PFSK-1 (cell line): ENCODE data around the gene ARFGEF2.

Experiments used
- FOXP2 ChIP-seq: optimal IDR thresholded peaks from 2 replicates; pipeline ENCODE3; 2011; ENCODE audit warnings: borderline replicate concordance, control low read depth, inconsistent platforms; ENCODE audit not compliant: insufficient read depth; ENCODE audit errors: extremely low read length, extremely low read depth
- POLR2AphosphoS5 ChIP-seq: IDR thresholded peaks from 2 replicates; pipeline ENCODE4 v1.6.1; 2012; ENCODE audit warnings: low read depth, mild to moderate bottlenecking, control low read depth, low read length, moderate library complexity
- SIN3A ChIP-seq: IDR thresholded peaks from 2 replicates; pipeline ENCODE4 v1.6.1; 2012; ENCODE audit warnings: mild to moderate bottlenecking, low read length, moderate library complexity, borderline replicate concordance; ENCODE audit not compliant: insufficient read depth
- TAF1 ChIP-seq: IDR thresholded peaks from 2 replicates; pipeline ENCODE4 v1.6.1; 2012; ENCODE audit warnings: low read length, control low read depth, borderline replicate concordance; ENCODE audit not compliant: insufficient read depth
- TF ChIP-seq, protein P1 (sequence below), 2 experiments: IDR thresholded peaks; 2 replicates each; pipeline versions ENCODE4 v1.6.1 to v1.8.0; 2011 to 2012; ENCODE audit warnings: low read depth in 2 of 2, low read length in 2 of 2, control low read depth in 1 of 2, inconsistent platforms in 1 of 2, mild to moderate bottlenecking in 1 of 2, moderate library complexity in 1 of 2; ENCODE audit not compliant: insufficient read depth in 1 of 2

Gene ARFGEF2

DNA sequence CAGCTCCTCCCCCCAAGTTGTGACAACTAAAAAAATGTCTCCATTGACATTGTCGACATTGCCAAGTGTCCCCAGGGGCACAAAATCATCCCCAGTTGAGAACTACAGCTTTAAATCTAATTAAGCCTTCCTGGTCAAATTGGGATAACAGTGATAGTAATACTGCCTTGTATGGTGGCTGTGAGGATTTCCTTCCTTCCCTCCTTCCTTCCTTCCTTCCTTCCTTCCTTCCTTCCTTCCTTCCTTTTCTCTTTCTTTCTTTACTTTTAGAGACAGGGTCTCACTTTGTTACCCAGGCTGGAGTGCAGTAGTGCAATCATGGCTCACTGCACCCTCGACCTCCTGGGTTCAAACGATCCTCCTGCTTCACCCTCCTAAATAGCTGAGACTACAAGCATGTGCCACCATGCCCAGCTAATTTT is 29.5 kb upstream of the ARFGEF2 start:
- no peak for TF ChIP-seq POLR2AphosphoS5
- TF ChIP-seq FOXP2: no peak
- TF ChIP-seq TAF1: no peak
- TF ChIP-seq SIN3A: no peak
- TF ChIP-seq, protein P1, sequence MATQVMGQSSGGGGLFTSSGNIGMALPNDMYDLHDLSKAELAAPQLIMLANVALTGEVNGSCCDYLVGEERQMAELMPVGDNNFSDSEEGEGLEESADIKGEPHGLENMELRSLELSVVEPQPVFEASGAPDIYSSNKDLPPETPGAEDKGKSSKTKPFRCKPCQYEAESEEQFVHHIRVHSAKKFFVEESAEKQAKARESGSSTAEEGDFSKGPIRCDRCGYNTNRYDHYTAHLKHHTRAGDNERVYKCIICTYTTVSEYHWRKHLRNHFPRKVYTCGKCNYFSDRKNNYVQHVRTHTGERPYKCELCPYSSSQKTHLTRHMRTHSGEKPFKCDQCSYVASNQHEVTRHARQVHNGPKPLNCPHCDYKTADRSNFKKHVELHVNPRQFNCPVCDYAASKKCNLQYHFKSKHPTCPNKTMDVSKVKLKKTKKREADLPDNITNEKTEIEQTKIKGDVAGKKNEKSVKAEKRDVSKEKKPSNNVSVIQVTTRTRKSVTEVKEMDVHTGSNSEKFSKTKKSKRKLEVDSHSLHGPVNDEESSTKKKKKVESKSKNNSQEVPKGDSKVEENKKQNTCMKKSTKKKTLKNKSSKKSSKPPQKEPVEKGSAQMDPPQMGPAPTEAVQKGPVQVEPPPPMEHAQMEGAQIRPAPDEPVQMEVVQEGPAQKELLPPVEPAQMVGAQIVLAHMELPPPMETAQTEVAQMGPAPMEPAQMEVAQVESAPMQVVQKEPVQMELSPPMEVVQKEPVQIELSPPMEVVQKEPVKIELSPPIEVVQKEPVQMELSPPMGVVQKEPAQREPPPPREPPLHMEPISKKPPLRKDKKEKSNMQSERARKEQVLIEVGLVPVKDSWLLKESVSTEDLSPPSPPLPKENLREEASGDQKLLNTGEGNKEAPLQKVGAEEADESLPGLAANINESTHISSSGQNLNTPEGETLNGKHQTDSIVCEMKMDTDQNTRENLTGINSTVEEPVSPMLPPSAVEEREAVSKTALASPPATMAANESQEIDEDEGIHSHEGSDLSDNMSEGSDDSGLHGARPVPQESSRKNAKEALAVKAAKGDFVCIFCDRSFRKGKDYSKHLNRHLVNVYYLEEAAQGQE (IDR thresholded peaks at IDR 0.05; ENCODE audit: insufficient read depth in 1 of 2, low read depth in 2 of 2, low read length in 2 of 2): no peak

DNA sequence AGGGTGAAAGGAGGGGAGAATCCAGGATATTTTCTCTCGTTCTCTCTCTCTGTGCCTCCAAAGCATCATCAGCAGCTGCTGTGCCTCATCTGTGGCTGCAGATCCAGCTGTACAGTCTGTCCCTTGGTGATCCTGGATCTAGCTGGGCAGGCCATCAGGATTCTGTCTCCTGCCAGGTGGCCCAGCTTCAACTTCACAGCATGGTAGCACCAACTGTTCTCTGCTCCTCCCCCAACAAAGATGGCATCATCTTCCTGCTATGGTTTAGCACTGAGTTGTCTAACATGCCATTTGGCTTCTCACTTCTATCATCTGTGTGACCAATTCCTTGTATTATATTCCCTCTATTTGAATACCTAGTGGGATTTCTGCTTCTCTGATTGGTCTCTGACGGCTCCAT is 28.6 kb upstream of the ARFGEF2 start:
- TF ChIP-seq SIN3A (no peak), FOXP2 (no peak), POLR2AphosphoS5 (no peak), TAF1 (no peak)
- TF ChIP-seq, protein P1 (IDR thresholded peaks at IDR 0.05; ENCODE audit: insufficient read depth in 1 of 2, low read depth in 2 of 2, low read length in 2 of 2): no peak

DNA sequence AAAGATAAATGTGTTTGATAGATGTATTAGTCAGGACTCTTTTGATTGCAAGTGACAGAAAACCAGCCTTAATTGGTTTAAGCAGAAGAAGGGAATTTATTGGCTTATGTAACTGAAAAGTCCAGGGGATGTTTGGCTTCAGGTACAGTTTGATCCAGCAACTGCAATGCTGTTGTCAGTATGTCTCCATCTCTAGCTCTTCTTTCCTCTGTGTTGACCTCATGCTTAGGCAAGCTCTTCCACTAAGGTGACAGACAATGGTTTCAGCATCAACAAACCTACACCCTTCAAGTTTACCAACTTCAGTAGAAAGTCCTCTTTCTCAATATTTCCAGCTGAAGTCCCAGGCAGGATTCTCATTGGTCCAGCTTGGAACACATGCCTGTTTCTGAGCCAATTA is 28.1 kb upstream of the ARFGEF2 start:
- TF ChIP-seq, protein P1 (IDR thresholded peaks at IDR 0.05; ENCODE audit: insufficient read depth in 1 of 2, low read depth in 2 of 2, low read length in 2 of 2): no peak
- no peak for TF ChIP-seq SIN3A
- no peak for TF ChIP-seq POLR2AphosphoS5
- no peak for TF ChIP-seq FOXP2
- TF ChIP-seq TAF1: no peak

DNA sequence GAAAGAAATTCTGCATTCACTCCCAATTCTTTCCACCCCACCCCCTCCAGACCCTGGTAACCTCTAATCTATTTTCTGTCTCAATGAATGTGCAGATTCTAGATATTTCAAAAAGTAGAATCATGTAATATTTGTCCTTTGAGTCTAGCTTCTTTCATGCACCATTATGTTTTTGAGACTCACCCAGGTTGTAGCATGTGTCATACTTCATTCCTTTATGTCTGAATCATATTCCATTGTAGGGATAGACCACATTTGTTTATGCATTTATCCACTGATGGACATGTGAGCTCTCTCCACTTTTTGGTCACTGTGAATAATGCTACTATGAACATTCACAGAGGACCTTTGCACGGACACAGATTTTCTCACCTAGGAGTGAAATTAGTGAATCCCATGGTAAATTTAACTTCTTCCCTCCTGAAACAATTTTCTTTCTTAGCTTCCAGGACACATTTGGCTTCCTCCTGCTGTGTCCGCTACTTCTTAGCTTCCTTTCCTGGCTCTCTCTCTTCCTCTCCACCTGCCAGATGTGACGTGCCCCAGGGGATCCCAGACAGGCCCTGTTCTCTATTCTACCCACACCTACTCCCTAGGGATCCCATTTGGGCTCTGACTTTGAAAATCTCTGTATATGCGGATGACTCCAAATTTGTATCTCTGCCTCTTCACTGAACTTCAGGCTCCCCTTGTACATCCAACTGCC is 24.1 kb upstream of the ARFGEF2 start:
- TF ChIP-seq TAF1 (no peak), FOXP2 (no peak), SIN3A (no peak), POLR2AphosphoS5 (no peak)
- TF ChIP-seq, protein P1 (IDR thresholded peaks at IDR 0.05; ENCODE audit: insufficient read depth in 1 of 2, low read depth in 2 of 2, low read length in 2 of 2): no peak

DNA sequence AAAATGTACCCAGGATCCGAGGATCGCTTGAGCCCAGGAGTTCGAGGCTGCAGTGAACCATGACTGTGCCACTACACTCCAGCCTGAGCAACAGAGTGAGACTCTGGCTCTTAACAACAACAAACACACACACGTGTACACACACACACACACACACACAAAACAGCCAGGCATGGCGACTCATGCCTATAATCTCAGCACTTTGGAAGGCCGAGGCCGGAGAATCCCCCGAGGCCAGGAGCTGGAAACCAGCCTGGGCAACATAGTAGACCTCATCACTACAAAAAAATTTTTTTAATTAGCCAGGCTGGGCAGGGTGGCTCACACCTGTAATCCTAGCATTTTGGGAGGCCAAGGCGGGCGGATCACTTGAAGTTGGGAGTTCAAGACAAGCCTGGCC is 23.3 kb upstream of the ARFGEF2 start:
- TF ChIP-seq FOXP2 (no peak), TAF1 (no peak), POLR2AphosphoS5 (no peak), SIN3A (no peak)
- TF ChIP-seq, protein P1 (IDR thresholded peaks at IDR 0.05; ENCODE audit: insufficient read depth in 1 of 2, low read depth in 2 of 2, low read length in 2 of 2): no peak
